K562 (cell line): ENCODE data around the gene FCER2.

Experiments used
- BMI1 ChIP-seq: fragments of 150-350 bp; IDR thresholded peaks from 2 replicates; pipeline ENCODE4 v1.6.1; 2014; ENCODE audit warnings: low read length
- DPF2 ChIP-seq: fragments of 450-650 bp; IDR thresholded peaks from 2 replicates; pipeline ENCODE4 v1.6.1; 2016
- HSF4 ChIP-seq: fragments of 250-450 bp; sonication (Bioruptor Pico); IDR thresholded peaks from 2 replicates; pipeline ENCODE4 v2.1.2; 2022; ENCODE audit warnings: mild to moderate bottlenecking, moderate library complexity, borderline replicate concordance
- MEF2A ChIP-seq: IDR thresholded peaks from 2 replicates; pipeline ENCODE4 v1.6.1; 2011; ENCODE audit warnings: low read depth, mild to moderate bottlenecking, low read length, moderate library complexity; ENCODE audit not compliant: control insufficient read depth
- NR3C1 ChIP-seq: sonication (generic); formaldehyde crosslinking; IDR thresholded peaks from 2 replicates; pipeline ENCODE4 v1.8.1; 2022; ENCODE audit warnings: missing genetic modification reagents
- XRCC5 ChIP-seq: fragments of 200-400 bp; formaldehyde crosslinking; IDR thresholded peaks from 2 replicates; pipeline ENCODE4 v1.6.1; 2017; ENCODE audit warnings: low read depth, mild to moderate bottlenecking, low read length
- TF ChIP-seq, protein P1 (sequence below): sonication (generic); formaldehyde crosslinking; IDR thresholded peaks from 2 replicates; pipeline ENCODE4 v1.8.1; 2023; ENCODE audit warnings: mild to moderate bottlenecking, missing genetic modification reagents, moderate library complexity
- TF ChIP-seq, protein P2 (sequence below): sonication (generic); formaldehyde crosslinking; IDR thresholded peaks from 2 replicates; pipeline ENCODE4 v1.8.1; 2023; ENCODE audit warnings: mild to moderate bottlenecking, missing genetic modification reagents

DNA sequence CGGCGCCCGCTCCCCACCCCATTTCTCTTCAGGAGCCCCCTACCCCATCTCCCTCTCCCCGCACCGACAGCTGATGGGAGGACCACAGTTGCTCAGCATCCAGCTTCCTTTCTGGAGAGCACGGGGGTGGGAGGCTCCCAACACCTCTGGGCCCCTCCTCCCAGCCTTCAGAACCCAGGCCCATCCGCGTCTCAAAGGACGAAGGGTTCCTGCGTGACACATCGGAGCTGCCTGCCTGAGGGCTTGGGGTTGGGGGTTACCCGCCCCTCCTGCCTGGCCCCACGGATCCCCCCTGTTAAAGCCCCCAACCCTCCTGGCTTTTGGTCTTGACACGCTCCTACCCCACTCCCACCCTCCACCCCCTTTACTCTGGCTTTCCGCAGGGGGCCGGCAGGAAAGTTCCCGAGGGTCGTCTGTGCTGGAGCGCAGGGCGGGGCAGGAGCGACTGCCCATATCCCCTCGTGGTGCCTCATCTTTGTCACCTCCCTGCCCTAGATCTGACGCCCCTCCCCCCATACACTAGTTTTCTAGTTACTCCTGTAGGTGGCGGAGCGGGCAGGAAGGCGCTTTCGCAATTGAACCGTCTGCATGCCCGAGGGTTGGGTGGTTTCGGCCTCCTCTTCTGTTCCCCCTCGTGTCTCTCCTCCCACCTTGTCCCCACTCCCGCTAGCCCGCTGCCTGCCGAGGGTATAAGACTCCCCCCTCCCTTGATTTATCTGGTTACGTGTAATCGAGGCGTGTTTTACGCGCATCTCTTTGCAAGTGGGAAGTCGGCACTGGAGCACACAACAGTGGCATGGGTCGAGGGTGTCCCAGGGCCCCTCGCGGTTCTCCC lies 20.4 kb downstream of the FCER2 start:
- TF ChIP-seq MEF2A (no peak), BMI1 (no peak), XRCC5 (peak; percentile 46; the same call in 1 of the 2 replicates), DPF2 (no peak), HSF4 (CRISPR knock-in tag) (no peak), NR3C1 (0 out of 2 replicates have a peak, but pooled peaks have one; percentile 7)
- TF ChIP-seq, protein P1, sequence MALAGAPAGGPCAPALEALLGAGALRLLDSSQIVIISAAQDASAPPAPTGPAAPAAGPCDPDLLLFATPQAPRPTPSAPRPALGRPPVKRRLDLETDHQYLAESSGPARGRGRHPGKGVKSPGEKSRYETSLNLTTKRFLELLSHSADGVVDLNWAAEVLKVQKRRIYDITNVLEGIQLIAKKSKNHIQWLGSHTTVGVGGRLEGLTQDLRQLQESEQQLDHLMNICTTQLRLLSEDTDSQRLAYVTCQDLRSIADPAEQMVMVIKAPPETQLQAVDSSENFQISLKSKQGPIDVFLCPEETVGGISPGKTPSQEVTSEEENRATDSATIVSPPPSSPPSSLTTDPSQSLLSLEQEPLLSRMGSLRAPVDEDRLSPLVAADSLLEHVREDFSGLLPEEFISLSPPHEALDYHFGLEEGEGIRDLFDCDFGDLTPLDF (CRISPR knock-in tag) = no peak
- TF ChIP-seq, protein P2, sequence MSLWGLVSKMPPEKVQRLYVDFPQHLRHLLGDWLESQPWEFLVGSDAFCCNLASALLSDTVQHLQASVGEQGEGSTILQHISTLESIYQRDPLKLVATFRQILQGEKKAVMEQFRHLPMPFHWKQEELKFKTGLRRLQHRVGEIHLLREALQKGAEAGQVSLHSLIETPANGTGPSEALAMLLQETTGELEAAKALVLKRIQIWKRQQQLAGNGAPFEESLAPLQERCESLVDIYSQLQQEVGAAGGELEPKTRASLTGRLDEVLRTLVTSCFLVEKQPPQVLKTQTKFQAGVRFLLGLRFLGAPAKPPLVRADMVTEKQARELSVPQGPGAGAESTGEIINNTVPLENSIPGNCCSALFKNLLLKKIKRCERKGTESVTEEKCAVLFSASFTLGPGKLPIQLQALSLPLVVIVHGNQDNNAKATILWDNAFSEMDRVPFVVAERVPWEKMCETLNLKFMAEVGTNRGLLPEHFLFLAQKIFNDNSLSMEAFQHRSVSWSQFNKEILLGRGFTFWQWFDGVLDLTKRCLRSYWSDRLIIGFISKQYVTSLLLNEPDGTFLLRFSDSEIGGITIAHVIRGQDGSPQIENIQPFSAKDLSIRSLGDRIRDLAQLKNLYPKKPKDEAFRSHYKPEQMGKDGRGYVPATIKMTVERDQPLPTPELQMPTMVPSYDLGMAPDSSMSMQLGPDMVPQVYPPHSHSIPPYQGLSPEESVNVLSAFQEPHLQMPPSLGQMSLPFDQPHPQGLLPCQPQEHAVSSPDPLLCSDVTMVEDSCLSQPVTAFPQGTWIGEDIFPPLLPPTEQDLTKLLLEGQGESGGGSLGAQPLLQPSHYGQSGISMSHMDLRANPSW (CRISPR knock-in tag) = no peak
